GM18498 (cell line): ENCODE measurements around the gene MBNL1.

Experiments used
- ATAC-seq: cut with Tn5 transposase; IDR thresholded peaks from one replicate; pipeline ENCODE4 v1.9.1; 2021; ENCODE audit warnings: mild to moderate bottlenecking, moderate library complexity; ENCODE audit not compliant: unreplicated experiment

MBNL1 gene

GRCh38 chr3:152295344-152295743, 26.6 kb downstream of the MBNL1 start:
- no peak for ATAC-seq

GRCh38 chr3:152295806-152296205, 27.1 kb downstream of the MBNL1 start:
- ATAC-seq = no peak

- no peak for ATAC-seq
Measured at GRCh38 chr3:152296382-152296781, 27.7 kb downstream of the MBNL1 start.

- no peak for ATAC-seq
Measured at GRCh38 chr3:152296971-152297370, 28.2 kb downstream of the MBNL1 start.

- peak; percentile 66 for ATAC-seq
Measured at GRCh38 chr3:152298393-152299248, 29.9 kb downstream of the MBNL1 start.

- ATAC-seq = peak; percentile 11
Measured at GRCh38 chr3:152299249-152299976, 30.7 kb downstream of the MBNL1 start.

- ATAC-seq = no peak
Measured at GRCh38 chr3:152300029-152300731, 31.5 kb downstream of the MBNL1 start.

GRCh38 chr3:152301745-152302181, 33.0 kb downstream of the MBNL1 start:
- no peak for ATAC-seq

- peak; percentile 67 for ATAC-seq
Measured at GRCh38 chr3:152302521-152303021, 33.8 kb downstream of the MBNL1 start.

GRCh38 chr3:152304160-152304559, 35.4 kb downstream of the MBNL1 start:
- ATAC-seq = no peak

- no peak for ATAC-seq
Measured at GRCh38 chr3:152305075-152305474, 36.3 kb downstream of the MBNL1 start.

- no peak for ATAC-seq
Measured at GRCh38 chr3:152307829-152308474, 39.2 kb downstream of the MBNL1 start.

- ATAC-seq = no peak
Measured at GRCh38 chr3:152308475-152308844, 39.7 kb downstream of the MBNL1 start.

- no peak for ATAC-seq
Measured at GRCh38 chr3:152309031-152309430, 40.3 kb downstream of the MBNL1 start.

GRCh38 chr3:152309535-152310307, 41.0 kb downstream of the MBNL1 start:
- no peak for ATAC-seq

GRCh38 chr3:152313430-152313829, 44.7 kb downstream of the MBNL1 start:
- no peak for ATAC-seq

GRCh38 chr3:152313914-152314313, 45.2 kb downstream of the MBNL1 start:
- ATAC-seq = no peak

GRCh38 chr3:152314677-152315353, 46.1 kb downstream of the MBNL1 start:
- ATAC-seq = no peak

GRCh38 chr3:152315623-152316022, 46.9 kb downstream of the MBNL1 start:
- ATAC-seq = no peak
